Panc1 (cell line): Measurements from ENCODE around the gene UBE2O. TPM values are rescaled to one million over a fixed set of nuclear protein-coding genes. Genes with fewer than 3 reads are reported as not detected.

Experiments
- ATAC-seq: fragments of 200-7000 bp; cut with Tn5 transposase; 2 replicates; pipeline ENCODE4 v1.9.1; 2020; ENCODE audit warnings: mild to moderate bottlenecking, moderate library complexity
- BruUV-seq: library from RNA; stranded (reverse); fragments of 400-500 nt; replicated peaks from 2 replicates; lab custom pipeline; 2021; lab: Mats Ljungman, UMichigan
- CTCF ChIA-PET: fragments of 300-600 bp; sonication (Branson Sonifier 250); formaldehyde crosslinking; loops from one replicate; lab custom pipeline; 2022; ENCODE audit warnings: antibody characterized with exemption; lab: Charles Lee
- POLR2A ChIA-PET: fragments of 300-600 bp; sonication (Branson Sonifier 250); formaldehyde crosslinking; loops from one replicate; lab custom pipeline; 2022; ENCODE audit warnings: antibody characterized with exemption; lab: Charles Lee
- DNase-seq: peaks from one replicate; pipeline ENCODE4 v3.0.0-alpha.2; 2010; ENCODE audit warnings: low read depth, low spot score
- H3K27ac ChIP-seq: 2 replicates; pipeline ENCODE4 v1.5.1; 2011; ENCODE audit warnings: mild to moderate bottlenecking, low read length, inconsistent platforms
- H3K27me3 ChIP-seq: fragments of 200-500 bp; sonication (Bioruptor generic); 2 replicates; pipeline ENCODE4 v1.6.0; 2014; ENCODE audit warnings: low read length, inconsistent platforms; ENCODE audit not compliant: control insufficient read depth, insufficient read depth
- H3K36me3 ChIP-seq: fragments of 200-500 bp; sonication (Bioruptor generic); 2 replicates; pipeline ENCODE4 v1.5.1; 2014; ENCODE audit warnings: inconsistent platforms, mild to moderate bottlenecking, low read length, moderate library complexity; ENCODE audit not compliant: control insufficient read depth, insufficient read depth
- H3K4me1 ChIP-seq: 2 replicates; pipeline ENCODE4 v1.5.1; 2011; ENCODE audit warnings: inconsistent platforms, mild to moderate bottlenecking, low read length, moderate library complexity; ENCODE audit not compliant: control insufficient read depth, insufficient read depth
- H3K4me3 ChIP-seq, 2 experiments: 2 replicates each; pipeline ENCODE4 v1.5.1; 2011 to 2012; ENCODE audit warnings: low read depth in 2 of 2, low read length in 2 of 2, mild to moderate bottlenecking in 2 of 2, inconsistent platforms in 1 of 2, moderate library complexity in 1 of 2
- H3K9me3 ChIP-seq: fragments of 200-500 bp; sonication (Bioruptor generic); 2 replicates; pipeline ENCODE4 v1.5.1; 2014; ENCODE audit warnings: low read depth, mild to moderate bottlenecking, inconsistent platforms, low read length, moderate library complexity; ENCODE audit not compliant: control insufficient read depth, insufficient read depth
- CTCF ChIP-seq: fragments of 450-650 bp; IDR thresholded peaks from 2 replicates; pipeline ENCODE4 v1.5.1; 2017; ENCODE audit warnings: mild to moderate bottlenecking
- POLR2AphosphoS5 ChIP-seq: IDR thresholded peaks from 2 replicates; pipeline ENCODE4 v1.6.1; 2012; ENCODE audit warnings: mild to moderate bottlenecking, low read depth, low read length, moderate library complexity
- REST ChIP-seq, 2 experiments: IDR thresholded peaks; 2 replicates each; pipeline ENCODE4 v1.6.1; 2011 to 2012; ENCODE audit warnings: low read depth in 2 of 2, control low read depth in 1 of 2, low read length in 1 of 2, mild to moderate bottlenecking in 1 of 2, moderate library complexity in 1 of 2; ENCODE audit not compliant: insufficient read depth in 1 of 2
- SIN3A ChIP-seq: IDR thresholded peaks from 2 replicates; pipeline ENCODE4 v1.6.1; 2012; ENCODE audit warnings: low read depth, mild to moderate bottlenecking, low read length, moderate library complexity, borderline replicate concordance; ENCODE audit not compliant: insufficient read depth
- TCF7L2 ChIP-seq: IDR thresholded peaks from 2 replicates; pipeline ENCODE4 v1.6.1; 2011; ENCODE audit warnings: mild to moderate bottlenecking, low read depth, low read length, inconsistent platforms
- in situ Hi-C: cut with HindIII; loops from 2 replicates; pipeline ENCODE4 v1.10.0; 2016; ENCODE audit warnings: low sequenced_read_pairs, low pct_unique_long_range_greater_than_20kb
- intact Hi-C: fragments of 100-400 bp; cut with micrococcal nuclease; formaldehyde crosslinking; loops from one replicate; pipeline ENCODE4 v1.10.0; 2022; ENCODE audit not compliant: unreplicated experiment
- total RNA-seq: library from RNA; stranded (reverse); gene quantifications from one replicate; pipeline ENCODE4 v1.2.1, GENCODE V29; 2021; ENCODE audit not compliant: unreplicated experiment

The UBE2O gene
- total RNA-seq, 1 experiment from 2014 or later = 47.5 TPM

GRCh38 chr17:76461765-76462555, 9.0 kb upstream of the UBE2O start:
- ATAC-seq = peak; percentile 2; the same call in 1 of the 2 replicates
- no peak for TF ChIP-seq TCF7L2
- no peaks in the 10 kb centered on the region for H3K27me3 ChIP-seq
- no peaks in the 10 kb centered on the region for H3K9me3 ChIP-seq
- no peak for DNase-seq
- no peaks in the 10 kb centered on the region for H3K36me3 ChIP-seq
- H3K27ac ChIP-seq = no peak overlapping the region
- CTCF ChIA-PET = no interaction called here
- peaks cover 5% of the 10 kb centered on the region; the same call in 1 of the 2 replicates for H3K4me1 ChIP-seq
- POLR2A ChIA-PET = interaction anchor here (0.5 kb wide), 1 partner anchor 17 kb away, joined by 4 read pairs; no protein-coding TSS in a partner anchor
- intact Hi-C loops (loop anchor here (1.0 kb wide), 1 partner anchor 44 kb away; no protein-coding TSS in a partner anchor), in situ Hi-C loops (no loop called here)
- H3K4me3 ChIP-seq = no peak overlapping the region
- no TSS peak for BruUV-seq

- in situ Hi-C loops (no loop called here), intact Hi-C loops (loop anchor here (2.0 kb wide), 1 partner anchor 51 kb away; no protein-coding TSS in a partner anchor)
- H3K9me3 ChIP-seq = no peaks in the 10 kb centered on the region
- DNase-seq (no peak), ATAC-seq (no peak)
- no peaks in the 10 kb centered on the region for H3K36me3 ChIP-seq
- no peak overlapping the region for H3K27ac ChIP-seq
- BruUV-seq = no TSS peak
- ChIA-PET POLR2A (no interaction called here), CTCF (interaction anchor here (1.2 to 2.1 kb wide), 3 partner anchors 14 to 48 kb away, joined by 3 to 18 read pairs (median 6); no protein-coding TSS in a partner anchor)
- H3K27me3 ChIP-seq = no peaks in the 10 kb centered on the region
- H3K4me3 ChIP-seq = no peak overlapping the region
- no peaks in the 10 kb centered on the region for H3K4me1 ChIP-seq
- TF ChIP-seq CTCF (no peak), REST (IDR thresholded peaks at IDR 0.05; ENCODE audit: insufficient read depth in 1 of 2, low read depth in 2 of 2, low read length in 1 of 2) (no peak), TCF7L2 (no peak), POLR2AphosphoS5 (no peak), SIN3A (no peak)
Observed at GRCh38 chr17:76459674-76460073, 6.7 kb upstream of the UBE2O start.
